GM12875 (cell line): ENCODE measurements around the gene RNF32.

Source experiments
- H3K4me3 ChIP-seq: one replicate; pipeline ENCODE4 v1.5.1; 2011; ENCODE audit warnings: low read depth, low read length, control low read depth
- CTCF ChIP-seq: IDR thresholded peaks from 2 replicates; pipeline ENCODE4 v1.5.1; 2011; ENCODE audit warnings: low read depth, mild to moderate bottlenecking, control low read depth, inconsistent platforms, low read length, moderate library complexity, borderline replicate concordance; ENCODE audit not compliant: insufficient read depth

The RNF32 gene

GRCh38 chr7:156669035-156669828 lies 28.7 kb downstream of the RNF32 start:
- H3K4me3 ChIP-seq = no peak overlapping the region
- TF ChIP-seq CTCF = no peak

- no peak for TF ChIP-seq CTCF
- H3K4me3 ChIP-seq = no peak overlapping the region
Measured at GRCh38 chr7:156673454-156673853, 32.9 kb downstream of the RNF32 start.

GRCh38 chr7:156673902-156674301 lies 33.3 kb downstream of the RNF32 start:
- TF ChIP-seq CTCF = no peak
- H3K4me3 ChIP-seq = no peak overlapping the region

- H3K4me3 ChIP-seq = no peak overlapping the region
- TF ChIP-seq CTCF = no peak
Measured at GRCh38 chr7:156675721-156676120, 35.1 kb downstream of the RNF32 start.

- TF ChIP-seq CTCF = no peak
- H3K4me3 ChIP-seq = no peak overlapping the region
Measured at GRCh38 chr7:156676263-156676662, 35.7 kb downstream of the RNF32 start.

GRCh38 chr7:156677374-156678054 lies 36.9 kb downstream of the RNF32 start:
- H3K4me3 ChIP-seq = no peak overlapping the region
- no peak for TF ChIP-seq CTCF

- H3K4me3 ChIP-seq = no peak overlapping the region
- no peak for TF ChIP-seq CTCF
Measured at GRCh38 chr7:156680281-156680680, 39.7 kb downstream of the RNF32 start.
